ENCODE data around the gene ANKRD33.

Gene ANKRD33

GRCh38 chr12:51934080-51934479, 46.2 kb downstream of the ANKRD33 start:
- Mint-ChIP-seq H3K4me3 (no peak overlapping the region), H3K9me3 (no peaks in the 10 kb centered on the region), H3K27ac (no peak overlapping the region), H3K27me3 (ENCODE audit: low read depth) (peaks cover 5% of the 10 kb centered on the region), H3K4me1 (peaks cover 8% of the 10 kb centered on the region), H3K36me3 (ENCODE audit: low read depth) (no peaks in the 10 kb centered on the region)
- no peak for TF ChIP-seq CTCF (IDR thresholded peaks at IDR 0.05; ENCODE audit: unreplicated experiment in 3 of 3)

DNA sequence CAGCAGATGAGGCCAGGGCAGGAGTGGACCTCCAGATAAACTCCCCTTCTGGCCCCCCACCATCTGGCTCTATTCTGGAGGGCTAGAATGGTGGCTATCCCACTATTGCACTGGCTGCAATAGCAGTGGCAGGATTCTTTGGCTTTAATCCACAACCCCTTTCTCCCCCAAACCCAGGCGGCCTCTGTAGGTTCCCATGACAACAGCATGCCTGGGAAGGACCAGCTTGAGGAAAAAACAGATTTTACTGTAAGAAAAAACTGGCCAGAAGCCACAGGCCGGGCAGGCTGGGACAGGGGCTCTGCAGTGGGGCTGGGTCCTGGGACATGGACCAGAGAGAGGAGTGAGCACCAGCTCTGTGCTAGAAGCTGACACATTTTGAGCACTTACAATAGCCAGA, 50.0 kb downstream of the ANKRD33 start:
- no peak overlapping the region for H3K4me3 Mint-ChIP-seq
- no peak for TF ChIP-seq CTCF (IDR thresholded peaks at IDR 0.05; ENCODE audit: unreplicated experiment in 3 of 3)
- peaks cover 5% of the 10 kb centered on the region for H3K27me3 Mint-ChIP-seq (ENCODE audit: low read depth)
- H3K36me3 Mint-ChIP-seq (ENCODE audit: low read depth), result no peaks in the 10 kb centered on the region
- H3K4me1 Mint-ChIP-seq, result peaks cover 32% of the 10 kb centered on the region
- no peak overlapping the region for H3K27ac Mint-ChIP-seq
- peaks cover 6% of the 10 kb centered on the region for H3K9me3 Mint-ChIP-seq

DNA sequence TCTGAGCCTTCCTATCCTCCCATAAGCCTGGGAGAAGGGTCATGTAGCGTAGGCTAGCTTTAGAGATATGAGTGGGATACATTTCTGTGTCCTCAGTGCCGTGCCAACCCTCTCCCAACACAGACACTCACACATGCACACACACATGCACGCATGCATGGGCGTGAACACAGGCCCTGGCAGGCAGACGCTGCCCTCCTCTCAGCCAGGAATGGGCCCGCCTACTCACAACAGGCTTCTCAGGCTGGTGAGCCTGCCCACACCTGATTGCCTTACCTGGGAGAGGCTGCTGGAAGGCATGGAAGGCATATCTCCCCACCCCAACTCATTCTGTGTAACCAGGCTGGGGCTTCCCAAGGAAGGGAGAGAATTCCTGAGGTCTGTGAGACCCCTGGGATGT, 50.8 kb downstream of the ANKRD33 start:
- Mint-ChIP-seq H3K27ac (no peak overlapping the region), H3K27me3 (ENCODE audit: low read depth) (peaks cover 5% of the 10 kb centered on the region), H3K4me1 (peaks cover 32% of the 10 kb centered on the region)

DNA sequence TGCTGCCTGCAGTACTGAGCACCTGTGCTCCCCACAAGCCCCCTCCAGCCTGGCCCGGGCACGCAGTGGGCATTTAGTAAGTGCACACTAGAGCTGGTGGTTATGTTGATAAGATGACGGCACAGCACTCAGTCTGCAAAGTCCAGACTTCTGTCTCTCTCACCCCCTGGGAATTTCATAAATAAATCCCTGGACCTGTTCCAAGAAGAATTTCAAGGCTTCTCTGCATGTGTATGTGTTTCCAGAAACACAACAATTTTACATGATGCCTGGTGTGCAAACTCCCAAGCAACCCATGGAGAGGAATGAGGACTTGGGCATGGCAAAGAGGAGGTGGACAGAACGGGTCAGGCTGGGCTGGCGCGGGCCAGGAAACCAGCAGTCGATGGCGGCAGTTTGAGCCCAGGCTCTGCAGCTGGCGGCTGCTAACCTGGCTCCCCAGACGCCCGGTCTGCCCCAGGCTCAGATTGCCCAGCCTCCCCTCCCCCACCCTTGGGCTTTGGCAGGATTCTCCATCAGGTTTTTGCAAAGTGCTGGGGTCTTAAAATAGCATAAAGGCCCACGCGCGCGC, 53.2 kb downstream of the ANKRD33 start:
- H3K36me3 Mint-ChIP-seq (ENCODE audit: low read depth), result peaks cover 6% of the 10 kb centered on the region
- no peak for TF ChIP-seq CTCF (IDR thresholded peaks at IDR 0.05; ENCODE audit: unreplicated experiment in 3 of 3)
- H3K4me3 Mint-ChIP-seq, result peak overlapping the region in 1 of 3 experiments; percentile 19
- H3K9me3 Mint-ChIP-seq, result peaks cover 26% of the 10 kb centered on the region
- H3K27ac Mint-ChIP-seq, result peak overlapping the region; percentile 6 to 51 (median 30)
- peaks cover 2% of the 10 kb centered on the region for H3K27me3 Mint-ChIP-seq (ENCODE audit: low read depth)
- H3K4me1 Mint-ChIP-seq, result peaks cover 24% of the 10 kb centered on the region

More for the DNA sequence above, 50.8 kb downstream of the ANKRD33 start:
- Mint-ChIP-seq H3K9me3 (peaks cover 11% of the 10 kb centered on the region), H3K36me3 (ENCODE audit: low read depth) (no peaks in the 10 kb centered on the region), H3K4me3 (no peak overlapping the region)
- TF ChIP-seq CTCF (IDR thresholded peaks at IDR 0.05; ENCODE audit: unreplicated experiment in 3 of 3), result no peak
